MM.1S (cell line): ENCODE data around the gene ZNF282.

Experiments used
- EZH2 ChIP-seq: fragments of 300-600 bp; sonication (generic); optimal IDR thresholded peaks from 2 replicates; pipeline ENCODE3; 2017; ENCODE audit warnings: low read depth, mild to moderate bottlenecking, antibody characterized with exemption, low read length, mixed read lengths
- EZH2phosphoT487 ChIP-seq: fragments of 300-600 bp; sonication (generic); IDR thresholded peaks from 2 replicates; pipeline ENCODE4 v1.6.1; 2018; ENCODE audit warnings: antibody characterized with exemption, low read length

GRCh38 chr7:149267733-149268132 lies 72.4 kb downstream of the ZNF282 start:
- TF ChIP-seq EZH2 (no peak), EZH2phosphoT487 (no peak)
